ENCODE measurements around the gene HYDIN. TPM values are rescaled to one million over a fixed set of nuclear protein-coding genes. Genes with fewer than 3 reads are reported as not detected.

Gene HYDIN
- total and polyA plus RNA-seq, 2 donors (not counting 1 experiment from before 2014, with no cell fraction given), result 0.54 to 1.7 TPM

DNA sequence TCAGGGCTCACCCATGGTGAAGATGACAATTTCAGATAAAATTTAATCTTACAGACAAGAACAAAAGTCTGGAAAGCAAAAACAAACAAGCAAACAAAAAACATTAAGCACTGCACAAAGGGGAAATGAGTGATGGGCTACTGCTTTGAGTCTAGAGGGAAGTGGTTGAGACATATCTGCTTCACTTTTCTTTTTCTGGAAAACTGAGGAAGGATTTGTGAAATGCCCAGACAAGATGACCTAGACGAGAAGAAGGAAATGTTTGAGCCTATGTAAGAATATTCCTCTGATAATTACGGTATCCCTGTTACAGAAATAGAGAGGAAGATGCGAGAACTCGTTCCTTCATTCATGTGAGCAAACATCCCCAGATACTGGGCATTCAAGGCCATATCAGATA lies 11.5 kb upstream of the HYDIN start:
- Histone ChIP-seq H3K4me2 (ENCODE audit: extremely low read depth, insufficient read depth, low read length) (no peak overlapping the region), H4K20me1 (ENCODE audit: control insufficient read depth, extremely low read depth, insufficient read depth, low read length) (no peaks in the 10 kb centered on the region), H3K27ac (ENCODE audit: insufficient read depth, low read length) (no peak overlapping the region), H3K9me3 (ENCODE audit: control insufficient read depth, insufficient read depth, low read depth, low read length) (no peaks in the 10 kb centered on the region), H3K79me2 (ENCODE audit: control insufficient read depth, insufficient read depth, low read length) (no peaks in the 10 kb centered on the region), H3K27me3 (ENCODE audit: control insufficient read depth, insufficient read depth, low read length) (no peaks in the 10 kb centered on the region), H3K4me1 (ENCODE audit: control insufficient read depth, extremely low read depth, insufficient read depth, low read length) (no peaks in the 10 kb centered on the region), H3K9ac (ENCODE audit: insufficient read depth, low read length) (no peak overlapping the region), H2AFZ (ENCODE audit: low read length) (no peak overlapping the region), H3K4me3 (replicated peaks in 1 of 4; ENCODE audit: control extremely low read depth in 1 of 4, insufficient read depth in 1 of 4, low read depth in 3 of 4, low read length in 4 of 4) (no peak overlapping the region), H3K36me3 (ENCODE audit: control insufficient read depth, insufficient read depth, low read length) (no peaks in the 10 kb centered on the region)
- DNase-seq (ENCODE audit: low read depth in 2 of 2), result no peak
- TF ChIP-seq EZH2 (IDR thresholded peaks at IDR 0.05; ENCODE audit: low read length, missing control alignments), result no peak
- TF ChIP-seq, protein P1, sequence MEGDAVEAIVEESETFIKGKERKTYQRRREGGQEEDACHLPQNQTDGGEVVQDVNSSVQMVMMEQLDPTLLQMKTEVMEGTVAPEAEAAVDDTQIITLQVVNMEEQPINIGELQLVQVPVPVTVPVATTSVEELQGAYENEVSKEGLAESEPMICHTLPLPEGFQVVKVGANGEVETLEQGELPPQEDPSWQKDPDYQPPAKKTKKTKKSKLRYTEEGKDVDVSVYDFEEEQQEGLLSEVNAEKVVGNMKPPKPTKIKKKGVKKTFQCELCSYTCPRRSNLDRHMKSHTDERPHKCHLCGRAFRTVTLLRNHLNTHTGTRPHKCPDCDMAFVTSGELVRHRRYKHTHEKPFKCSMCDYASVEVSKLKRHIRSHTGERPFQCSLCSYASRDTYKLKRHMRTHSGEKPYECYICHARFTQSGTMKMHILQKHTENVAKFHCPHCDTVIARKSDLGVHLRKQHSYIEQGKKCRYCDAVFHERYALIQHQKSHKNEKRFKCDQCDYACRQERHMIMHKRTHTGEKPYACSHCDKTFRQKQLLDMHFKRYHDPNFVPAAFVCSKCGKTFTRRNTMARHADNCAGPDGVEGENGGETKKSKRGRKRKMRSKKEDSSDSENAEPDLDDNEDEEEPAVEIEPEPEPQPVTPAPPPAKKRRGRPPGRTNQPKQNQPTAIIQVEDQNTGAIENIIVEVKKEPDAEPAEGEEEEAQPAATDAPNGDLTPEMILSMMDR (conservative IDR thresholded peaks at IDR 0.05 in 1 of 2, IDR thresholded peaks at IDR 0.05 in 1 of 2; ENCODE audit: low read depth in 1 of 2, low read length in 2 of 2), result no peak

GRCh38 chr16:71229344-71229743 lies 1.2 kb downstream of the HYDIN start:
- no peak for TF ChIP-seq EZH2 (IDR thresholded peaks at IDR 0.05; ENCODE audit: low read length, missing control alignments)
- TF ChIP-seq, protein P1 (conservative IDR thresholded peaks at IDR 0.05 in 1 of 2, IDR thresholded peaks at IDR 0.05 in 1 of 2; ENCODE audit: low read depth in 1 of 2, low read length in 2 of 2), result no peak
- no peak for DNase-seq (ENCODE audit: low read depth in 2 of 2)
- no peaks in the 10 kb centered on the region for H3K79me2 ChIP-seq (ENCODE audit: control insufficient read depth, insufficient read depth, low read length)
- H3K4me1 ChIP-seq (ENCODE audit: control insufficient read depth, extremely low read depth, insufficient read depth, low read length), result no peaks in the 10 kb centered on the region
- H3K4me3 ChIP-seq (replicated peaks in 1 of 4; ENCODE audit: control extremely low read depth in 1 of 4, insufficient read depth in 1 of 4, low read depth in 3 of 4, low read length in 4 of 4), result no peak overlapping the region
- no peaks in the 10 kb centered on the region for H3K9me3 ChIP-seq (ENCODE audit: control insufficient read depth, insufficient read depth, low read depth, low read length)
- H2AFZ ChIP-seq (ENCODE audit: low read length), result no peak overlapping the region
- no peaks in the 10 kb centered on the region for H3K36me3 ChIP-seq (ENCODE audit: control insufficient read depth, insufficient read depth, low read length)
- H3K9ac ChIP-seq (ENCODE audit: insufficient read depth, low read length), result no peak overlapping the region
- H3K27ac ChIP-seq (ENCODE audit: insufficient read depth, low read length), result no peak overlapping the region
- H3K4me2 ChIP-seq (ENCODE audit: extremely low read depth, insufficient read depth, low read length), result no peak overlapping the region
- no peaks in the 10 kb centered on the region for H4K20me1 ChIP-seq (ENCODE audit: control insufficient read depth, extremely low read depth, insufficient read depth, low read length)
- no peaks in the 10 kb centered on the region for H3K27me3 ChIP-seq (ENCODE audit: control insufficient read depth, insufficient read depth, low read length)

- no peaks in the 10 kb centered on the region for H4K20me1 ChIP-seq (ENCODE audit: control insufficient read depth, extremely low read depth, insufficient read depth, low read length)
- no peak for TF ChIP-seq EZH2 (IDR thresholded peaks at IDR 0.05; ENCODE audit: low read length, missing control alignments)
- TF ChIP-seq, protein P1 (conservative IDR thresholded peaks at IDR 0.05 in 1 of 2, IDR thresholded peaks at IDR 0.05 in 1 of 2; ENCODE audit: low read depth in 1 of 2, low read length in 2 of 2), result no peak
- no peak overlapping the region for H3K4me3 ChIP-seq (replicated peaks in 1 of 4; ENCODE audit: control extremely low read depth in 1 of 4, insufficient read depth in 1 of 4, low read depth in 3 of 4, low read length in 4 of 4)
- no peak overlapping the region for H2AFZ ChIP-seq (ENCODE audit: low read length)
- no peak for DNase-seq (ENCODE audit: low read depth in 2 of 2)
- H3K4me2 ChIP-seq (ENCODE audit: extremely low read depth, insufficient read depth, low read length), result no peak overlapping the region
- no peak overlapping the region for H3K27ac ChIP-seq (ENCODE audit: insufficient read depth, low read length)
- H3K27me3 ChIP-seq (ENCODE audit: control insufficient read depth, insufficient read depth, low read length), result no peaks in the 10 kb centered on the region
- H3K4me1 ChIP-seq (ENCODE audit: control insufficient read depth, extremely low read depth, insufficient read depth, low read length), result no peaks in the 10 kb centered on the region
- H3K79me2 ChIP-seq (ENCODE audit: control insufficient read depth, insufficient read depth, low read length), result no peaks in the 10 kb centered on the region
- H3K9ac ChIP-seq (ENCODE audit: insufficient read depth, low read length), result no peak overlapping the region
- no peaks in the 10 kb centered on the region for H3K36me3 ChIP-seq (ENCODE audit: control insufficient read depth, insufficient read depth, low read length)
- H3K9me3 ChIP-seq (ENCODE audit: control insufficient read depth, insufficient read depth, low read depth, low read length), result no peaks in the 10 kb centered on the region
Measured at GRCh38 chr16:71226229-71227141, 4.0 kb downstream of the HYDIN start.

Measured in fibroblast of lung (primary cell).